NCI-H69 (cell line): Measurements from ENCODE around the gene VPS33B.
"Not testable (repeated sequence)": the region's sequence is repeated elsewhere in the genome, so short reads cannot be mapped to it uniquely, and the experiment has no call there.

Experiments
- DNase-seq: peaks from one replicate; lab custom pipeline; 2025; lab: John Stamatoyannopoulos, UW

VPS33B gene

GRCh38 chr15:91022075-91022831 is at the start of gene VPS33B:
Gene VPS33B, minus strand, starts transcription at chr15:91022594. Its CDS starts 345 bp downstream, at chr15:91022249.
- peak; percentile 95 for DNase-seq

- no peak for DNase-seq
Observed at GRCh38 chr15:91072161-91072560, 49.8 kb upstream of the VPS33B start.

- peak; percentile 4 for DNase-seq
Observed at GRCh38 chr15:91070872-91071271, 48.5 kb upstream of the VPS33B start.

GRCh38 chr15:91068966-91069365 is 46.6 kb upstream of the VPS33B start:
- DNase-seq = peak; percentile 7

- DNase-seq = no peak
Observed at GRCh38 chr15:91068436-91068835, 46.0 kb upstream of the VPS33B start.

GRCh38 chr15:91067036-91067435 is 44.6 kb upstream of the VPS33B start:
- no peak for DNase-seq

- no peak for DNase-seq
Observed at GRCh38 chr15:91065505-91065904, 43.1 kb upstream of the VPS33B start.

GRCh38 chr15:91061997-91062396 is 39.6 kb upstream of the VPS33B start:
- peak; percentile 48 for DNase-seq

GRCh38 chr15:91061230-91061629 is 38.8 kb upstream of the VPS33B start:
- DNase-seq = peak; percentile 16

- peak; percentile 89 for DNase-seq
Observed at GRCh38 chr15:91055548-91056331, 33.3 kb upstream of the VPS33B start.

GRCh38 chr15:91054816-91055215 is 32.4 kb upstream of the VPS33B start:
- DNase-seq = no peak

- no peak for DNase-seq
Observed at GRCh38 chr15:91051248-91051647, 28.9 kb upstream of the VPS33B start.

- no peak for DNase-seq
Observed at GRCh38 chr15:91050128-91050455, 27.7 kb upstream of the VPS33B start.

- DNase-seq = peak; percentile 67
Observed at GRCh38 chr15:91049378-91050127, 27.2 kb upstream of the VPS33B start.

GRCh38 chr15:91047545-91048199 is 25.3 kb upstream of the VPS33B start:
- DNase-seq = peak; percentile 13

GRCh38 chr15:91046056-91046455 is 23.7 kb upstream of the VPS33B start:
- not testable (repeated sequence) for DNase-seq

GRCh38 chr15:91045065-91045464 is 22.7 kb upstream of the VPS33B start:
- no peak for DNase-seq

GRCh38 chr15:91043202-91043874 is 20.9 kb upstream of the VPS33B start:
- DNase-seq = no peak

- DNase-seq = no peak
Observed at GRCh38 chr15:91040856-91041255, 18.5 kb upstream of the VPS33B start.

- DNase-seq = no peak
Observed at GRCh38 chr15:91039996-91040395, 17.6 kb upstream of the VPS33B start.
